Esophagus squamous epithelium (tissue), 4 donors: ENCODE results near the gene DTNA.

Experiments
- POLR2A ChIP-seq, 4 donors: fragments of 450-650 bp; IDR thresholded peaks; one replicate each; pipeline ENCODE4 v1.6.1; 2017; ENCODE audit warnings: antibody characterized with exemption in 4 of 4, mild to moderate bottlenecking in 4 of 4, moderate library complexity in 3 of 4
- TF ChIP-seq, protein P1 (sequence below), 6 experiments: fragments of 450-650 bp in 4 of 6; fragments of 200-600 bp in 2 of 6; sonication (generic) in 2 of 6; IDR thresholded peaks; one replicate each; pipeline ENCODE4 v1.5.1; 2016 to 2019; ENCODE audit warnings: antibody characterized with exemption in 6 of 6, mild to moderate bottlenecking in 4 of 6, moderate library complexity in 4 of 6

DNA sequence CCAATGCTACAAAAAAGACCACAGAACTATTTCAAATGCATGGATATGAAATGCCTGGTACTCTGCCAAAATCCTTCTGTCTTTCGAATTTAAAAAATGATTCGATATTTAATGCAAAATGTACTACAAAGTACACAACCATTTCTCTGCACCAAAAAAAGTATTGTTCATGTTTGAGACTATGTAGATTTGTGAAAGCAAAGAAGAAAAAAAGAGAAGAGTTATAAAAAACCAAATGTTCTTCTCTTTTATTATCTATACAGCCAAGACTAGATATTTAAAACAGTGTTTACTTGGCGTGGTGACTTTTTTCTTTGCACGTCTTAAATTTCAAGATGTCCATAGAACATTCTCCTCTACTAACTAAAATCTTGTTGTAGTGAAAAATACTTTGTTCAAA, 89.2 kb downstream of the DTNA start:
- TF ChIP-seq, protein P1, sequence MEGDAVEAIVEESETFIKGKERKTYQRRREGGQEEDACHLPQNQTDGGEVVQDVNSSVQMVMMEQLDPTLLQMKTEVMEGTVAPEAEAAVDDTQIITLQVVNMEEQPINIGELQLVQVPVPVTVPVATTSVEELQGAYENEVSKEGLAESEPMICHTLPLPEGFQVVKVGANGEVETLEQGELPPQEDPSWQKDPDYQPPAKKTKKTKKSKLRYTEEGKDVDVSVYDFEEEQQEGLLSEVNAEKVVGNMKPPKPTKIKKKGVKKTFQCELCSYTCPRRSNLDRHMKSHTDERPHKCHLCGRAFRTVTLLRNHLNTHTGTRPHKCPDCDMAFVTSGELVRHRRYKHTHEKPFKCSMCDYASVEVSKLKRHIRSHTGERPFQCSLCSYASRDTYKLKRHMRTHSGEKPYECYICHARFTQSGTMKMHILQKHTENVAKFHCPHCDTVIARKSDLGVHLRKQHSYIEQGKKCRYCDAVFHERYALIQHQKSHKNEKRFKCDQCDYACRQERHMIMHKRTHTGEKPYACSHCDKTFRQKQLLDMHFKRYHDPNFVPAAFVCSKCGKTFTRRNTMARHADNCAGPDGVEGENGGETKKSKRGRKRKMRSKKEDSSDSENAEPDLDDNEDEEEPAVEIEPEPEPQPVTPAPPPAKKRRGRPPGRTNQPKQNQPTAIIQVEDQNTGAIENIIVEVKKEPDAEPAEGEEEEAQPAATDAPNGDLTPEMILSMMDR (IDR thresholded peaks at IDR 0.05): no peak
- TF ChIP-seq POLR2A (IDR thresholded peaks at IDR 0.05): no peak
